OCI-LY7 (cell line): ENCODE results near the gene ZNF559.

Source experiments
- EZH2phosphoT487 ChIP-seq: fragments of 200-600 bp; sonication (generic); IDR thresholded peaks from 2 replicates; pipeline ENCODE4 v1.6.1; 2018; ENCODE audit warnings: low read depth, borderline replicate concordance, mild to moderate bottlenecking, mixed run types, antibody characterized with exemption, low read length, moderate library complexity, mixed read lengths
- TF ChIP-seq, protein P1 (sequence below): fragments of 200-600 bp; sonication (generic); conservative IDR thresholded peaks from 2 replicates; pipeline ENCODE4 v1.5.1; 2014; ENCODE audit warnings: mild to moderate bottlenecking, antibody characterized with exemption, low read length, moderate library complexity, mixed read lengths

DNA sequence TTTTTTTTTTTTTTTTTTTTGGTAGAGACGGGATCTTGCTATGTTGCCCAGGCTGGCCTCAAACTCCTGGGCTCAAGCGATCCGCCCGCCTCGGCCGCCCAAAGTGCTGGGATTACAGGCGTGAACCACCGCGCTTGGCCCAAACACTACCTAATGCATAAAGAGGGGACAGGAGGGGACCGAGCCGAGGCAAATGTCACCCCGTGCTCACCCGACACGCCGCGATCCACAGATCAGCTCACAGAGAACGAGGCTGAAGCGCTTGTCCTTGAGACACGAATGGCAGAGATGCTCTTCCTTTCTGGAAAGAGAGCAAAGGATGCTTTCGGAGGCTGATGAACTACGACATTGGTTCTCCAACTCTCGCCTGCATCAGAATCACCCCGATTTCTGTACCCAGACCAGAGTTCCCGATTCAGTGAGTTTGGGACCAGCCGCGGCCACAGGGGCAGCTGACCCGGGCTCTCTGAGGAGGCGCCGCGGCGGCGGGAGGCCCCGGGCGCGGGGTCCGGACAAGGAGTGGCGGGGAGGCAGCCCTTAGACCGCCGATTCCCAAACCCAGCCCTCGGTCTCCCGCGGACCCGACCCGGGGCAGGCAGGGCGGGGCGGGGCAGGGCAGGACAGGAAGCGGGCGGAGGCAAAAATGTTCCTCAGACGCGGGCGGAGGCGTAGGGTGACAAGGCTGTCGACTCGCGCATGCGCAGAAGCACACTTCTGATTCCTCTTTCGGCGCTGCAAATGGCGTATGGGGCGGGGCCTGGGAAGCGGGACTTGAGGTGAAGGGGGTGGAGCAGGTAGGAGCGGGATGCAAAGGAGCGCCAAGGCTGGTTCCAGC lies 14.6 kb upstream of the ZNF559 start, which contains the start of gene ZNF699:
- TF ChIP-seq EZH2phosphoT487 = no peak
- TF ChIP-seq, protein P1, sequence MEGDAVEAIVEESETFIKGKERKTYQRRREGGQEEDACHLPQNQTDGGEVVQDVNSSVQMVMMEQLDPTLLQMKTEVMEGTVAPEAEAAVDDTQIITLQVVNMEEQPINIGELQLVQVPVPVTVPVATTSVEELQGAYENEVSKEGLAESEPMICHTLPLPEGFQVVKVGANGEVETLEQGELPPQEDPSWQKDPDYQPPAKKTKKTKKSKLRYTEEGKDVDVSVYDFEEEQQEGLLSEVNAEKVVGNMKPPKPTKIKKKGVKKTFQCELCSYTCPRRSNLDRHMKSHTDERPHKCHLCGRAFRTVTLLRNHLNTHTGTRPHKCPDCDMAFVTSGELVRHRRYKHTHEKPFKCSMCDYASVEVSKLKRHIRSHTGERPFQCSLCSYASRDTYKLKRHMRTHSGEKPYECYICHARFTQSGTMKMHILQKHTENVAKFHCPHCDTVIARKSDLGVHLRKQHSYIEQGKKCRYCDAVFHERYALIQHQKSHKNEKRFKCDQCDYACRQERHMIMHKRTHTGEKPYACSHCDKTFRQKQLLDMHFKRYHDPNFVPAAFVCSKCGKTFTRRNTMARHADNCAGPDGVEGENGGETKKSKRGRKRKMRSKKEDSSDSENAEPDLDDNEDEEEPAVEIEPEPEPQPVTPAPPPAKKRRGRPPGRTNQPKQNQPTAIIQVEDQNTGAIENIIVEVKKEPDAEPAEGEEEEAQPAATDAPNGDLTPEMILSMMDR = no peak
